ENCODE data around the gene ING4.

The ING4 gene

GRCh38 chr12:6613015-6613775 lies 49.7 kb downstream of the ING4 start:
- POLR2A ChIA-PET (ENCODE audit: low non-redundant PET) = interaction anchor here (0.6 to 1.6 kb wide), 5 partner anchors 21 to 294 kb away, joined by 3 to 5 read pairs (median 4); partner anchors contain the start of genes COPS7A, GAPDH and ZNF384
- DNase-seq (ENCODE audit: low spot score) = peak; percentile 57
- peak overlapping the region; percentile 97 for H3K27ac ChIP-seq
- CTCF ChIA-PET = interaction anchor here (1.2 kb wide), 1 partner anchor 27 kb away, joined by 4 read pairs; no protein-coding TSS in a partner anchor
- no peak for TF ChIP-seq CTCF (conservative IDR thresholded peaks at IDR 0.05; ENCODE audit: low read depth)

- TF ChIP-seq CTCF (conservative IDR thresholded peaks at IDR 0.05; ENCODE audit: low read depth) = no peak
- POLR2A ChIA-PET (ENCODE audit: low non-redundant PET) = interaction anchor here (0.6 to 1.1 kb wide), 3 partner anchors 21 to 295 kb away, joined by 3 to 5 read pairs (median 3); partner anchors contain the start of gene COPS7A
- no peak for DNase-seq (ENCODE audit: low spot score)
- CTCF ChIA-PET = interaction anchor here (1.2 kb wide), 1 partner anchor 27 kb away, joined by 4 read pairs; no protein-coding TSS in a partner anchor
- peak overlapping the region; percentile 97 for H3K27ac ChIP-seq
Observed at GRCh38 chr12:6612652-6613014, 50.3 kb downstream of the ING4 start.

- POLR2A ChIA-PET (ENCODE audit: low non-redundant PET) = interaction anchor here (0.7 to 1.1 kb wide), 2 partner anchors 20 to 112 kb away, joined by 3 read pairs; partner anchors contain the start of gene COPS7A
- CTCF ChIA-PET = interaction anchor here (1.2 kb wide), 1 partner anchor 28 kb away, joined by 4 read pairs; no protein-coding TSS in a partner anchor
- DNase-seq (ENCODE audit: low spot score) = no peak
- TF ChIP-seq CTCF (conservative IDR thresholded peaks at IDR 0.05; ENCODE audit: low read depth) = no peak
- peak overlapping the region; percentile 97 for H3K27ac ChIP-seq
Observed at GRCh38 chr12:6612247-6612646, 50.7 kb downstream of the ING4 start.

GRCh38 chr12:6608592-6609281 lies 54.2 kb downstream of the ING4 start:
- POLR2A ChIA-PET (ENCODE audit: low non-redundant PET) = interaction anchor here (0.5 to 0.6 kb wide), 2 partner anchors 12 to 81 kb away, joined by 3 to 7 read pairs; partner anchors contain the start of gene ZNF384
- CTCF ChIA-PET = no interaction called here
- DNase-seq (ENCODE audit: low spot score) = no peak
- H3K27ac ChIP-seq = peak overlapping the region; percentile 89
- TF ChIP-seq CTCF (conservative IDR thresholded peaks at IDR 0.05; ENCODE audit: low read depth) = no peak

- H3K27ac ChIP-seq = peak overlapping the region; percentile 89
- POLR2A ChIA-PET (ENCODE audit: low non-redundant PET) = interaction anchor here (0.5 to 0.6 kb wide), 2 partner anchors 13 to 81 kb away, joined by 3 to 7 read pairs; partner anchors contain the start of gene ZNF384
- TF ChIP-seq CTCF (conservative IDR thresholded peaks at IDR 0.05; ENCODE audit: low read depth) = no peak
- CTCF ChIA-PET = no interaction called here
- DNase-seq (ENCODE audit: low spot score) = peak; percentile 84
Observed at GRCh38 chr12:6607751-6608591, 54.9 kb downstream of the ING4 start.

Data from RWPE1 (cell line).